Upper lobe of left lung (tissue), 4 donors: ENCODE data around the gene AAMP.

Experiments used
- CTCF ChIP-seq, 6 experiments: fragments of 450-650 bp in 4 of 6; fragments of 200-600 bp in 2 of 6; sonication (generic) in 2 of 6; IDR thresholded peaks; one replicate each; pipeline ENCODE4 v1.5.1; 2016 to 2019; ENCODE audit warnings: antibody characterized with exemption in 6 of 6
- POLR2A ChIP-seq, 4 donors: fragments of 450-650 bp; IDR thresholded peaks; one replicate each; pipeline ENCODE4 v1.5.1; 2016 to 2017; ENCODE audit warnings: antibody characterized with exemption in 4 of 4, mild to moderate bottlenecking in 2 of 4

GRCh38 chr2:218271865-218272530 lies 2.1 kb upstream of the AAMP start:
- TF ChIP-seq CTCF (IDR thresholded peaks at IDR 0.05) (no peak), POLR2A (IDR thresholded peaks at IDR 0.05) (no peak)
